Fibroblast of peridontal ligament (primary cell): ENCODE results near the gene ARID1B.

Experiments
- DNase-seq: peaks from one replicate; pipeline ENCODE4 v3.0.0-alpha.2; 2010; ENCODE audit errors: extremely low read depth

ARID1B gene

GRCh38 chr6:156776840-156777576, at the start of gene ARID1B:
TSS of gene ARID1B (plus strand) at chr6:156777378. CDS start at chr6:156777681, 303 bp downstream.
- DNase-seq, result peak; percentile 79

- no peak for DNase-seq
Observed at GRCh38 chr6:156727715-156728385, 49.3 kb upstream of the ARID1B start.

- peak; percentile 29 for DNase-seq
Observed at GRCh38 chr6:156729248-156729647, 47.9 kb upstream of the ARID1B start.

GRCh38 chr6:156731396-156731795, 45.8 kb upstream of the ARID1B start:
- peak; percentile 63 for DNase-seq

GRCh38 chr6:156735751-156736150, 41.4 kb upstream of the ARID1B start:
- no peak for DNase-seq

- DNase-seq, result no peak
Observed at GRCh38 chr6:156740604-156741003, 36.6 kb upstream of the ARID1B start.

GRCh38 chr6:156741287-156742073, 35.7 kb upstream of the ARID1B start:
- DNase-seq, result no peak

- no peak for DNase-seq
Observed at GRCh38 chr6:156747715-156748114, 29.5 kb upstream of the ARID1B start.

GRCh38 chr6:156748504-156748903, 28.7 kb upstream of the ARID1B start:
- DNase-seq, result no peak

GRCh38 chr6:156752666-156753301, 24.4 kb upstream of the ARID1B start:
- DNase-seq, result no peak

- DNase-seq, result no peak
Observed at GRCh38 chr6:156756630-156757610, 20.3 kb upstream of the ARID1B start.

- DNase-seq, result no peak
Observed at GRCh38 chr6:156757849-156758248, 19.3 kb upstream of the ARID1B start.

- no peak for DNase-seq
Observed at GRCh38 chr6:156760377-156760776, 16.8 kb upstream of the ARID1B start.

GRCh38 chr6:156762547-156762946, 14.6 kb upstream of the ARID1B start:
- no peak for DNase-seq

- DNase-seq, result no peak
Observed at GRCh38 chr6:156765117-156765516, 12.1 kb upstream of the ARID1B start.

- DNase-seq, result peak; percentile 56
Observed at GRCh38 chr6:156767603-156768467, 9.3 kb upstream of the ARID1B start.

- DNase-seq, result no peak
Observed at GRCh38 chr6:156771047-156771446, 6.1 kb upstream of the ARID1B start.

- no peak for DNase-seq
Observed at GRCh38 chr6:156771761-156772160, 5.4 kb upstream of the ARID1B start.

GRCh38 chr6:156773476-156773875, 3.7 kb upstream of the ARID1B start:
- no peak for DNase-seq
